ENCODE measurements around the gene FBL.

GRCh38 chr19:39840492-39840891 lies 5.7 kb downstream of the FBL start:
- TF ChIP-seq FOXM1 (IDR thresholded peaks at IDR 0.05; ENCODE audit: borderline replicate concordance) (no peak), HDGF (IDR thresholded peaks at IDR 0.05; ENCODE audit: borderline replicate concordance) (no peak), SUZ12 (IDR thresholded peaks at IDR 0.05) (no peak), CTBP1 (IDR thresholded peaks at IDR 0.05; ENCODE audit: borderline replicate concordance) (no peak), FOXK2 (IDR thresholded peaks at IDR 0.05) (no peak), SP1 (IDR thresholded peaks at IDR 0.05) (no peak), ARNT (IDR thresholded peaks at IDR 0.05) (no peak), NFRKB (IDR thresholded peaks at IDR 0.05) (no peak), TARDBP (IDR thresholded peaks at IDR 0.05) (no peak), ZNF384 (IDR thresholded peaks at IDR 0.05) (no peak), ELF4 (IDR thresholded peaks at IDR 0.05) (no peak), PKNOX1 (IDR thresholded peaks at IDR 0.05) (no peak)

Measured in HEK293T (cell line).